Measurements from ENCODE around the gene TOX2.

GRCh38 chr20:44031781-44032582, 117.3 kb downstream of the TOX2 start:
- TF ChIP-seq CTCF (conservative IDR thresholded peaks at IDR 0.05; ENCODE audit: low read depth, low read length) (no peak), RAD21 (IDR thresholded peaks at IDR 0.05; ENCODE audit: low read length) (no peak), MAZ (IDR thresholded peaks at IDR 0.05; ENCODE audit: borderline replicate concordance, low read depth, low read length) (no peak), POLR2A (IDR thresholded peaks at IDR 0.05; ENCODE audit: low read depth, low read length) (no peak), RCOR1 (IDR thresholded peaks at IDR 0.05; ENCODE audit: insufficient replicate concordance, low read length) (no peak)

Measured in IMR-90 (cell line).